Transverse colon (tissue), 4 donors: ENCODE results near the gene ZBTB20. TPM values are rescaled to one million over a fixed set of nuclear protein-coding genes. Genes with fewer than 3 reads are reported as not detected.

ENCODE experiments used
- DNase-seq: peaks from one replicate; pipeline ENCODE4 v3.0.0-alpha.2; 2019
- H3K27ac ChIP-seq, 4 donors: fragments of 200-600 bp; sonication (generic); 2 replicates each; pipeline ENCODE4 v1.5.1; 2016 to 2018; ENCODE audit warnings: inconsistent platforms in 4 of 4
- H3K27me3 ChIP-seq: fragments of 200-600 bp; sonication (generic); 2 replicates; pipeline ENCODE4 v1.5.1; 2017; ENCODE audit warnings: inconsistent platforms
- H3K36me3 ChIP-seq, 4 donors: fragments of 200-600 bp; sonication (generic); 2 replicates each; pipeline ENCODE4 v1.5.1; 2017 to 2019; ENCODE audit warnings: inconsistent platforms in 4 of 4
- H3K4me1 ChIP-seq, 4 donors: fragments of 200-600 bp; sonication (generic); 2 replicates each; pipeline ENCODE4 v1.5.1; 2017 to 2020; ENCODE audit warnings: inconsistent platforms in 4 of 4
- H3K4me3 ChIP-seq, 4 donors: fragments of 200-600 bp; sonication (generic); 1 replicate in 1 of 4; 2 replicates in 3 of 4; pipeline versions ENCODE4 v1.5.1 to v1.6.1; 2017 to 2019; ENCODE audit warnings: inconsistent platforms in 4 of 4
- H3K9me3 ChIP-seq, 2 donors: fragments of 200-600 bp; sonication (generic); 2 replicates each; pipeline ENCODE4 v1.5.1; 2017 to 2019; ENCODE audit warnings: inconsistent platforms in 2 of 2
- CTCF ChIP-seq, 5 experiments: fragments of 200-600 bp in 3 of 5; fragments of 450-650 bp in 2 of 5; sonication (generic) in 3 of 5; IDR thresholded peaks; 1 replicate in 2 of 5; 2 replicates in 3 of 5; pipeline ENCODE4 v1.5.1; 2016 to 2017; ENCODE audit warnings: antibody characterized with exemption in 5 of 5, inconsistent platforms in 3 of 5, mild to moderate bottlenecking in 2 of 5, moderate library complexity in 1 of 5
- EP300 ChIP-seq: sonication (generic); formaldehyde crosslinking; IDR thresholded peaks from one replicate; pipeline ENCODE4 v1.6.1; 2017; ENCODE audit warnings: antibody characterized with exemption, low read depth
- POLR2A ChIP-seq: fragments of 450-650 bp; IDR thresholded peaks from one replicate; pipeline ENCODE4 v1.6.1; 2016; ENCODE audit warnings: antibody characterized with exemption, mild to moderate bottlenecking, moderate library complexity
- POLR2AphosphoS5 ChIP-seq, 3 donors: sonication (generic); formaldehyde crosslinking; IDR thresholded peaks; one replicate each; pipeline ENCODE4 v1.6.1; 2016; ENCODE audit warnings: antibody characterized with exemption in 3 of 3
- WGBS, 2 donors: methylation state at CpG; one replicate each; pipeline ENCODE4 v1.1.5; 2018; ENCODE audit warnings: low coverage in 1 of 2; 5-methylcytosine and 5-hydroxymethylcytosine counted together
- in situ Hi-C, 4 donors: fragments of 200-750 bp; cut with MboI; loops; one replicate each; pipeline versions ENCODE4 v1.15.0 to v1.15.1; 2017; ENCODE audit warnings: low sequenced_read_pairs in 3 of 4, low pct_ligation_motif_present in 1 of 4, low pct_unique_long_range_greater_than_20kb in 1 of 4
- intact Hi-C: fragments of 100-400 bp; cut with DNase I; formaldehyde crosslinking; loops from one replicate; pipeline ENCODE4 v1.15.1; 2023; ENCODE audit warnings: low total_unique reads
- total RNA-seq, 4 donors: library from RNA; depleted of rRNA; stranded (reverse); fragments of >200 nt; gene quantifications; one replicate each; pipeline ENCODE4 v1.1.0, GENCODE V29; 2016

The ZBTB20 gene
- total RNA-seq, 4 donors from 2014 or later: 44.6 to 50.5 (median 46.4) TPM

GRCh38 chr3:114466251-114466650 lies 680.8 kb downstream of the ZBTB20 start:
- H3K27me3 ChIP-seq: no peaks in the 10 kb centered on the region
- peaks cover 0 to 3% (median 0%) of the 10 kb centered on the region in 4 donors for H3K4me1 ChIP-seq
- H3K9me3 ChIP-seq: no peaks in the 10 kb centered on the region
- 93 to 100% methylated on average over 2 of the region's 2 CpGs for WGBS, 2 donors
- no peak overlapping the region for H3K27ac ChIP-seq
- DNase-seq: no peak
- intact Hi-C loops: no loop called here
- no peak for TF ChIP-seq POLR2AphosphoS5 (IDR thresholded peaks at IDR 0.05)
- no peak for TF ChIP-seq EP300
- TF ChIP-seq CTCF (IDR thresholded peaks at IDR 0.05): no peak
- no peak for TF ChIP-seq POLR2A
- in situ Hi-C loops: no loop called here
- H3K36me3 ChIP-seq: no peaks in the 10 kb centered on the region
- no peak overlapping the region for H3K4me3 ChIP-seq

- H3K9me3 ChIP-seq: no peaks in the 10 kb centered on the region
- H3K36me3 ChIP-seq: no peaks in the 10 kb centered on the region
- H3K4me1 ChIP-seq: peaks cover 0 to 1% (median 0%) of the 10 kb centered on the region in 4 donors
- no peak overlapping the region for H3K27ac ChIP-seq
- intact Hi-C loops (no loop called here), in situ Hi-C loops (no loop called here)
- no peak for TF ChIP-seq EP300
- no peak for TF ChIP-seq POLR2A
- TF ChIP-seq POLR2AphosphoS5 (IDR thresholded peaks at IDR 0.05): no peak
- TF ChIP-seq CTCF (IDR thresholded peaks at IDR 0.05): no peak
- H3K4me3 ChIP-seq: no peak overlapping the region
- H3K27me3 ChIP-seq: no peaks in the 10 kb centered on the region
- DNase-seq: no peak
Observed at GRCh38 chr3:114464548-114464947, 682.5 kb downstream of the ZBTB20 start.

GRCh38 chr3:114462750-114463149 lies 684.3 kb downstream of the ZBTB20 start:
- no peaks in the 10 kb centered on the region for H3K4me1 ChIP-seq
- no peaks in the 10 kb centered on the region for H3K27me3 ChIP-seq
- in situ Hi-C loops: no loop called here
- no peak for TF ChIP-seq POLR2A
- no peak for TF ChIP-seq CTCF (IDR thresholded peaks at IDR 0.05)
- TF ChIP-seq POLR2AphosphoS5 (IDR thresholded peaks at IDR 0.05): no peak
- TF ChIP-seq EP300: no peak
- H3K36me3 ChIP-seq: no peaks in the 10 kb centered on the region
- intact Hi-C loops: no loop called here
- no peak for DNase-seq
- WGBS, 2 donors: 99% methylated on average over 3 of the region's 3 CpGs; no CpG with 5 or more reads in 1 of the 2 donors
- no peak overlapping the region for H3K4me3 ChIP-seq
- H3K9me3 ChIP-seq: no peaks in the 10 kb centered on the region
- H3K27ac ChIP-seq: no peak overlapping the region

GRCh38 chr3:114460459-114460858 lies 686.6 kb downstream of the ZBTB20 start:
- H3K4me1 ChIP-seq: peaks cover 0 to 5% (median under 1%) of the 10 kb centered on the region in 4 donors
- no peak overlapping the region for H3K4me3 ChIP-seq
- H3K36me3 ChIP-seq: no peaks in the 10 kb centered on the region
- TF ChIP-seq POLR2A: no peak
- TF ChIP-seq POLR2AphosphoS5 (IDR thresholded peaks at IDR 0.05): no peak
- no peak for TF ChIP-seq CTCF (IDR thresholded peaks at IDR 0.05)
- TF ChIP-seq EP300: no peak
- intact Hi-C loops (no loop called here), in situ Hi-C loops (no loop called here)
- DNase-seq: no peak
- no peaks in the 10 kb centered on the region for H3K27me3 ChIP-seq
- H3K9me3 ChIP-seq: no peaks in the 10 kb centered on the region
- no peak overlapping the region for H3K27ac ChIP-seq
- 71 to 87% methylated on average over 1 of the region's 1 CpG for WGBS, 2 donors
